ENCODE measurements around the gene ROS1. TPM values are rescaled to one million over a fixed set of nuclear protein-coding genes. Genes with fewer than 3 reads are reported as not detected.

The ROS1 gene
- total RNA-seq, 1 experiment from 2014 or later = 63.0 TPM

DNA sequence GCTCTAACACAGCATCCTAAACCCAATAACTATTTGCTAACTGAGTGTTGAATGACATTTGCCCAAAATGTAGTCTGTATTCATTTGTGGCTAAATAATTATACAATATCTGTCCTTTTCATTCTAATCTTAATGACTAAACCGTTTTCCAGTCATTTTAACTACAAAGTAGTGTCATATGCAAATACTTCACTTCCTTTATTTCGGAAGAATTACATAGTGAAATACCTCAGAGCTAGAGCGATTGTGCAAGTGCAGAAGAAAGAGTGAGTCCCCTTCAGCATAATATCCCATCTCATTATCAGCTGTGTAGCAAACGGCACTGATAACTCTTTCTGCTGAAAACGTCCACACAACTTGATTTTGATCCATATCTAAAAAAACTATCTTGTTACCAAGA is 66.2 kb downstream of the ROS1 start:
- H3K27me3 Mint-ChIP-seq (ENCODE audit: insufficient read depth, unreplicated experiment) = no peaks in the 10 kb centered on the region
- no TSS peak for BruUV-seq (replicated peaks)
- TF ChIP-seq, protein P1, sequence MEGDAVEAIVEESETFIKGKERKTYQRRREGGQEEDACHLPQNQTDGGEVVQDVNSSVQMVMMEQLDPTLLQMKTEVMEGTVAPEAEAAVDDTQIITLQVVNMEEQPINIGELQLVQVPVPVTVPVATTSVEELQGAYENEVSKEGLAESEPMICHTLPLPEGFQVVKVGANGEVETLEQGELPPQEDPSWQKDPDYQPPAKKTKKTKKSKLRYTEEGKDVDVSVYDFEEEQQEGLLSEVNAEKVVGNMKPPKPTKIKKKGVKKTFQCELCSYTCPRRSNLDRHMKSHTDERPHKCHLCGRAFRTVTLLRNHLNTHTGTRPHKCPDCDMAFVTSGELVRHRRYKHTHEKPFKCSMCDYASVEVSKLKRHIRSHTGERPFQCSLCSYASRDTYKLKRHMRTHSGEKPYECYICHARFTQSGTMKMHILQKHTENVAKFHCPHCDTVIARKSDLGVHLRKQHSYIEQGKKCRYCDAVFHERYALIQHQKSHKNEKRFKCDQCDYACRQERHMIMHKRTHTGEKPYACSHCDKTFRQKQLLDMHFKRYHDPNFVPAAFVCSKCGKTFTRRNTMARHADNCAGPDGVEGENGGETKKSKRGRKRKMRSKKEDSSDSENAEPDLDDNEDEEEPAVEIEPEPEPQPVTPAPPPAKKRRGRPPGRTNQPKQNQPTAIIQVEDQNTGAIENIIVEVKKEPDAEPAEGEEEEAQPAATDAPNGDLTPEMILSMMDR (IDR thresholded peaks at IDR 0.05; ENCODE audit: unreplicated experiment) = no peak

DNA sequence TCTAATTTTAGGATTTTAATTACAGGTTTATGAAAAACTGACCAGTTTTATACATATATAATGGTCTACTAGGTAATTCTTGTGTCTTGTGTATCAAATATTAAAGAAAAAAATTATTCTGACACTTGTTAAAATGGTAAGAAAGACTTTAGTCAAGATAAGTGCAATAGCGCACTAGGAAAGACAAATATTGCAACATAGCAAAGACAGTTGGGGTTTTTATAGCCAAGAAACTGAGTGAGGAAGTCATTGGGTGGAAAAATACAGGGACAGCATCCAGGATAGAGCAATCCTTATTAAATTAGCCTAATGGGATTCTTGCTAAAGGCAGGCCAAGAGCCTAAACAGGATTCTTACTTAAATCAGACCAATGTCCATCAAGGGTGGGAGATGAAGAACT is 71.1 kb downstream of the ROS1 start:
- TF ChIP-seq, protein P1 (IDR thresholded peaks at IDR 0.05; ENCODE audit: unreplicated experiment) = no peak
- intact Hi-C loops (cut with micrococcal nuclease) = no loop called here
- CTCF ChIA-PET = interaction anchor here (0.6 to 0.9 kb wide), 5 partner anchors 38 to 341 kb away, joined by 3 to 4 read pairs (median 4); no protein-coding TSS in a partner anchor

More for the DNA sequence above, 66.2 kb downstream of the ROS1 start:
- no peak for DNase-seq (ENCODE audit: unreplicated experiment)
- ChIA-PET CTCF (interaction anchor here (0.7 kb wide), 1 partner anchor 1273 kb away, joined by 3 read pairs; no protein-coding TSS in a partner anchor), POLR2A (no interaction called here)
- peaks cover 83% of the 10 kb centered on the region for H3K36me3 Mint-ChIP-seq (ENCODE audit: insufficient read depth, unreplicated experiment)
- no peaks in the 10 kb centered on the region for H3K9me3 Mint-ChIP-seq (ENCODE audit: unreplicated experiment)
- no peak overlapping the region for H3K4me3 Mint-ChIP-seq (ENCODE audit: unreplicated experiment)
- intact Hi-C loops (cut with micrococcal nuclease) = no loop called here
- no peaks in the 10 kb centered on the region for H3K4me1 Mint-ChIP-seq (ENCODE audit: insufficient read depth, unreplicated experiment)
- H3K27ac Mint-ChIP-seq (ENCODE audit: low read depth, unreplicated experiment) = no peak overlapping the region

DNA sequence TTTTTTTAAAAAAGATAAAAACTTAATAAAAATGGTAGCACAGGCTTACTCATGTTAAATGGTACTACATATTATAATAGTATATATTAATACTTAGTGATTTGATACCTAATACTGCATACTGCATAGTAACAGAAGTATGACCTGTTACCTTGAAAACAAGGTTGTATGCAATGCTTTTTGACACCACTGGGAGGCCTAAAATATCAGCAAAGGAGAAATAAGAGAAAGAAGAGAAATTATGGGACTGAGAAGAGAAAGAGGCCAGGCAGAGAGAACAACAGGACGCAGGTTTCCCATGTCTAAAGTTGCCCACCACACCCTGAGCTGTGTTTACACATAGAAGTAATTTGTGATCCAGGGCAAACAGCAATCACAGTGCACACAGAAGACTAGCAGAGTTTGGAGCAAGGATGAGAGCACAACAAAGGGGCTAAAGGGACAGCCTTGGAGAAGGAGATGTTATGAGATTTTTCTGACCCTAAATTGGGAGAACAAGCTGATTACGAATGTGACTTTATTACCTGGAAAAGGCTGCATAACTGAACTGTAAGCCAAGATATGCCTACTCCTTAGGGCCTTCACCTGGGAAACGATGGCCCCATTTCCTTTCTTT is 73.2 kb downstream of the ROS1 start:
- DNase-seq (ENCODE audit: unreplicated experiment) = peak; percentile 32
- POLR2A ChIA-PET = interaction anchor here (0.8 kb wide), 1 partner anchor 199 kb away, joined by 3 read pairs; no protein-coding TSS in a partner anchor
- H3K36me3 Mint-ChIP-seq (ENCODE audit: insufficient read depth, unreplicated experiment) = peaks cover 97% of the 10 kb centered on the region
- peaks cover 6% of the 10 kb centered on the region for H3K4me1 Mint-ChIP-seq (ENCODE audit: insufficient read depth, unreplicated experiment)
- H3K27ac Mint-ChIP-seq (ENCODE audit: low read depth, unreplicated experiment) = peak overlapping the region; percentile 56
- BruUV-seq (replicated peaks) = no TSS peak
- intact Hi-C loops (cut with micrococcal nuclease) = no loop called here
- H3K27me3 Mint-ChIP-seq (ENCODE audit: insufficient read depth, unreplicated experiment) = no peaks in the 10 kb centered on the region
- H3K4me3 Mint-ChIP-seq (ENCODE audit: unreplicated experiment) = no peak overlapping the region
- TF ChIP-seq, protein P1 (IDR thresholded peaks at IDR 0.05; ENCODE audit: unreplicated experiment) = peak; percentile 42
- CTCF ChIA-PET = interaction anchor here (0.6 to 3.9 kb wide), 19 partner anchors 9 to 255 kb away, joined by 3 to 28 read pairs (median 4); no protein-coding TSS in a partner anchor
- H3K9me3 Mint-ChIP-seq (ENCODE audit: unreplicated experiment) = no peaks in the 10 kb centered on the region

More for the DNA sequence above, 71.1 kb downstream of the ROS1 start:
- H3K4me3 Mint-ChIP-seq (ENCODE audit: unreplicated experiment) = no peak overlapping the region
- no peaks in the 10 kb centered on the region for H3K9me3 Mint-ChIP-seq (ENCODE audit: unreplicated experiment)
- BruUV-seq (replicated peaks) = no TSS peak
- peaks cover 6% of the 10 kb centered on the region for H3K4me1 Mint-ChIP-seq (ENCODE audit: insufficient read depth, unreplicated experiment)
- POLR2A ChIA-PET = no interaction called here
- peaks cover 97% of the 10 kb centered on the region for H3K36me3 Mint-ChIP-seq (ENCODE audit: insufficient read depth, unreplicated experiment)
- DNase-seq (ENCODE audit: unreplicated experiment) = no peak
- no peaks in the 10 kb centered on the region for H3K27me3 Mint-ChIP-seq (ENCODE audit: insufficient read depth, unreplicated experiment)
- no peak overlapping the region for H3K27ac Mint-ChIP-seq (ENCODE audit: low read depth, unreplicated experiment)

DNA sequence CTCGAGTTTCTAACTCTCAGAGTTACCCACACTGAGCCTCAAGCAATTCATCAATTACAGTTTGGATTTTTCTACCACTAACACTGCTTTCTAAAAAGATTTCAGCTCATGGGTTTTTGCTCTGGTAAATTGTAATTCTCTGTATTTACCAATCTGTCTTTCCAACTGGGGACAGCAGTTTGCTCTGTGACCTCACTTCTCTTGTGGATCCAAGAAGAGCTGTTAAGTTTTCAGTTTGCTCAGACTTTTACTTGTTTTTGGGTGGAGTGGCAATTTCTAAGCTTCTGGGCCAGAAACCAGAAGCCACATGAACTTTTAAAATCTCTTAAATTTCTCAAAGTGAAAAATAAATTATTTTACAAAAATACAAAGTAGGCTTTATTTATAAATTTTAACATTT is 74.2 kb downstream of the ROS1 start:
- no TSS peak for BruUV-seq (replicated peaks)
- H3K4me1 Mint-ChIP-seq (ENCODE audit: insufficient read depth, unreplicated experiment) = peaks cover 12% of the 10 kb centered on the region
- no peaks in the 10 kb centered on the region for H3K27me3 Mint-ChIP-seq (ENCODE audit: insufficient read depth, unreplicated experiment)
- no peak for DNase-seq (ENCODE audit: unreplicated experiment)
- TF ChIP-seq, protein P1 (IDR thresholded peaks at IDR 0.05; ENCODE audit: unreplicated experiment) = no peak
- POLR2A ChIA-PET = interaction anchor here (0.6 to 0.8 kb wide), 2 partner anchors 200 to 738 kb away, joined by 3 to 4 read pairs; no protein-coding TSS in a partner anchor
- CTCF ChIA-PET = interaction anchor here (0.5 to 3.9 kb wide), 12 partner anchors 10 to 380 kb away, joined by 3 to 28 read pairs (median 4); no protein-coding TSS in a partner anchor
- intact Hi-C loops (cut with micrococcal nuclease) = no loop called here
- H3K36me3 Mint-ChIP-seq (ENCODE audit: insufficient read depth, unreplicated experiment) = peaks cover 97% of the 10 kb centered on the region
- H3K9me3 Mint-ChIP-seq (ENCODE audit: unreplicated experiment) = no peaks in the 10 kb centered on the region
- H3K27ac Mint-ChIP-seq (ENCODE audit: low read depth, unreplicated experiment) = no peak overlapping the region
- H3K4me3 Mint-ChIP-seq (ENCODE audit: unreplicated experiment) = no peak overlapping the region
